NCI-H1105 treated with DMSO at 0.1 percent for 48 hours (cell line): ENCODE data around the gene ZNF610.

Experiments
- DNase-seq: peaks from one replicate; lab custom pipeline; 2025; lab: John Stamatoyannopoulos, UW

ZNF610 gene

DNA sequence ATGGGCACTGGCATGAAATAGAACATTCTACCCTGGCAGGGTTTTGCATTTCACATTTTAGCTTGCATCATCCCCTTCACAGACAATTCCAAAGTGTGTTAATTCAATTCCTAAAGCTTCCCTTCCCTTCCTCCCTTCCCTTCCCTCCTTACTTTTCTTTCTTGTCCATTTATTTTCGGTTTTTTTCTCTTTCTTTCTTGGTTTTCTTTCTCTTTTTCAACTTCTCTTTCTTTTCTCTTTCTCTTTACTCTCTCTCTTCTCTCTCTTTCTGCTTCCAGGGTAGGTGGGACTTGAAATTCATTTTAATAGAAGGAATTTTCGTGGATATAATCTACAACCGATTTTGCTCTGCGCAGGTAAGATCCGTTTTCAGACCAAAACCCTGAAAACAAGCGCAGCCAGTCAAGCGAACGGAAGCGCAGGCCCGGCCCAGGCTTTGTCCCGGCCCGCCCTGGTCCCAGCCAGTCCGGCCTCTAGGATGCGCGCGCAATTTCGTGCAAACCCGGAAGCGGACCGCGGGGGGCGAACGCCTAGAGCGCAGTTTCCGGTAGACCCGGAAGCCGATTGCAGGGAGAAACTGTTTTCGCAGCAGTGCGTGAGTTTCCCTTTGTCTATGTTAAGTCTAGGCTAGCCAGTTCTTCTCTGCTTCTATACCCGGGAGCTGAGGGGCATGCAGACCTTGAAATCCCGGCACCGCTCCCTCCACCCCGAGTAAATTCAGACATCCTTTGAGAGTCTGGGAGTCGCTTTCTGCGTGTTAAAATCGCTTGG, 61.5 kb downstream of the ZNF610 start, which contains the start of gene ZNF528:
Gene ZNF528 (plus strand): TSS at position 540 of the 771 bp plus-strand sequence. CDS start 4,165 bp downstream, outside the sequence.
- peak; percentile 87 for DNase-seq

DNA sequence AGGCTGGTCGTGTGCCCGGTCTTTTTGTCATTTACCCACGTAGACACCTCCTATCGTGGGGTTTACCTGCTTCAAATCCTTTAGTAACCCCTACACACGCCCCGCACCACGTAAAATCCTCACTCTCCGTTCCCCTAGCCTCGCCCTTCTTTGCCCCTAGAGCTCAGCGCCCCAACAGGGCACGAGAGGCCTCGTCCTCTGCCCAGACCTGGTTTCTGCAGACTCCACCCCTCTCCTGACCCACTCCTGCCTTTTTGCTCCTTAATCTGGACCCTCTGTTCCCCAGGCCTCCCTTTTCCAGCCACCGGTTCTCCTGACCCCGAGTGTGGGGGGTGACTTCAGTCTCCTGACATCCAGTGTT, 62.0 kb downstream of the ZNF610 start:
- no peak for DNase-seq

DNA sequence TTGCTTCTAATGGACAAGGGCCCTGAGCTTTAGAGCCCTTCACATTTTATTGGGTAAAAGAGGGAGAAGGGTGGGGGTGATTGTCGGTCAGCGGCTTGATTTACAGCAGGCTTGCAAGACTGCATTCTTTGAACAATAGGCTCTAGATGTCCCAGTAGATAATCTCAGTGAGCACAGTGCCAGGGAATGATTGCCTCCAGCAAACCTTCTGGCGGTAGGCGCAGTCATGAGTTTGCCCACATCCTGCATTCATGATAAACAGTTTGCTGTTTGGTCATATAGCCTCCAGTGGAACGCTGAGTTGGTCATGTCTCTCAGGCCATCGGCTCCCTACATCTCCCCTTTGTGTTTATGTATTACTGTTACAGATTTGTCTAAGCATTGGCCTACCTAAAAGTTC, 74.2 kb downstream of the ZNF610 start:
- no peak for DNase-seq

DNA sequence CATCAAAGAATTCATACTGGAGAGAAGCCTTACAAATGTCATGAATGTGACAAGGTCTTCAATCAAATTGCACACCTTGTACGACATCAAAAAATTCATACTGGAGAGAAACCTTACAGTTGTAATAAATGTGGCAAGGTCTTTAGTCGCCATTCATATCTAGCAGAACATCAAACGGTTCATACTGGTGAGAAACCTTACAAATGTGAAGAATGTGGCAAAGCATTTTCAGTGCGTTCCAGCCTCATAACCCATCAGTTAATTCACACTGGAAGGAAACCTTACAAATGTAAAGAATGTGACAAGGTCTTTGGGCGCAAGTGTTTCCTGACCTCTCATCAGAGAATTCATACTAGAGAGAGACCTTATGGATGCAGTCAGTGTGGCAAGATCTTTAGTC, 79.7 kb downstream of the ZNF610 start:
- DNase-seq = no peak
